HFFc6 (cell line): ENCODE results near the gene FRMPD1. TPM values are rescaled to one million over a fixed set of nuclear protein-coding genes. Genes with fewer than 3 reads are reported as not detected.

ENCODE experiments used
- DNase-seq: peaks from one replicate; pipeline ENCODE4 v3.0.0-alpha.2; 2018
- H3K27ac Mint-ChIP-seq: 2 replicates; pipeline ENCODE4 v1.8.0; 2020; ENCODE audit warnings: mild to moderate bottlenecking, mixed read lengths
- H3K27me3 Mint-ChIP-seq: 2 replicates; pipeline ENCODE4 v1.8.0; 2021; ENCODE audit warnings: mild to moderate bottlenecking, moderate library complexity, mixed read lengths; ENCODE audit not compliant: insufficient read depth
- H3K36me3 Mint-ChIP-seq: 2 replicates; pipeline ENCODE4 v1.8.0; 2021; ENCODE audit warnings: low read depth, mixed read lengths
- H3K4me1 Mint-ChIP-seq: 2 replicates; pipeline ENCODE4 v1.8.0; 2020; ENCODE audit warnings: low read depth, mixed read lengths
- H3K4me3 Mint-ChIP-seq: 2 replicates; pipeline ENCODE4 v1.8.0; 2020; ENCODE audit warnings: mild to moderate bottlenecking, moderate library complexity, mixed read lengths
- H3K9me3 Mint-ChIP-seq: 2 replicates; pipeline ENCODE4 v1.8.0; 2020; ENCODE audit warnings: mild to moderate bottlenecking, mixed read lengths
- total RNA-seq, 6 experiments: library from RNA; stranded (reverse); fragmentation: NEBNext Ultra II Directional; extraction: Animal tissue kit (Norgen Biotek cat#: 25700); gene quantifications; 2 replicates in 1 of 6; 3 replicates in 5 of 6; pipeline ENCODE4 v1.2.3, GENCODE V29; 2021
- TF ChIP-seq, protein P1 (sequence below): fragments of 200-600 bp; sonication (generic); IDR thresholded peaks from 2 replicates; pipeline ENCODE4 v1.5.0; 2021; ENCODE audit warnings: antibody characterized with exemption, mild to moderate bottlenecking

FRMPD1 gene
- total RNA-seq, 6 experiments from 2014 or later, result not detected

DNA sequence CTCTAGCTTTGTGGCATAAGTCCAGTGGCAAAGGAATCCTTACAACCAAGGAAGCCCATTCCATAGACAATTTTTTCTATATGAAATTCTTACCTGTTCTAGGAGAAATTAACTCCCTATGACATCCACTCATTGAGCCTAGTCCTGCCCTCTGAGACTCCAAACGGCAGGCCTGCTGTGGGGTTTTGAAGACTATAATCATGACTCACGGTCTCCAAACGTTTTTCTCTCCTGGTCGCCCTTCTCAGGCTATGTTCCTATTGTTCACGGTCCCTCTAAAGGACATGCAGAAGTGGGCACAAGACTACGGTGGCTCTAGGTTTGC is 133.5 kb downstream of the FRMPD1 start:
- Mint-ChIP-seq H3K4me3 (peak overlapping the region; percentile 99), H3K27me3 (peaks cover 3% of the 10 kb centered on the region)
- no peak for DNase-seq

DNA sequence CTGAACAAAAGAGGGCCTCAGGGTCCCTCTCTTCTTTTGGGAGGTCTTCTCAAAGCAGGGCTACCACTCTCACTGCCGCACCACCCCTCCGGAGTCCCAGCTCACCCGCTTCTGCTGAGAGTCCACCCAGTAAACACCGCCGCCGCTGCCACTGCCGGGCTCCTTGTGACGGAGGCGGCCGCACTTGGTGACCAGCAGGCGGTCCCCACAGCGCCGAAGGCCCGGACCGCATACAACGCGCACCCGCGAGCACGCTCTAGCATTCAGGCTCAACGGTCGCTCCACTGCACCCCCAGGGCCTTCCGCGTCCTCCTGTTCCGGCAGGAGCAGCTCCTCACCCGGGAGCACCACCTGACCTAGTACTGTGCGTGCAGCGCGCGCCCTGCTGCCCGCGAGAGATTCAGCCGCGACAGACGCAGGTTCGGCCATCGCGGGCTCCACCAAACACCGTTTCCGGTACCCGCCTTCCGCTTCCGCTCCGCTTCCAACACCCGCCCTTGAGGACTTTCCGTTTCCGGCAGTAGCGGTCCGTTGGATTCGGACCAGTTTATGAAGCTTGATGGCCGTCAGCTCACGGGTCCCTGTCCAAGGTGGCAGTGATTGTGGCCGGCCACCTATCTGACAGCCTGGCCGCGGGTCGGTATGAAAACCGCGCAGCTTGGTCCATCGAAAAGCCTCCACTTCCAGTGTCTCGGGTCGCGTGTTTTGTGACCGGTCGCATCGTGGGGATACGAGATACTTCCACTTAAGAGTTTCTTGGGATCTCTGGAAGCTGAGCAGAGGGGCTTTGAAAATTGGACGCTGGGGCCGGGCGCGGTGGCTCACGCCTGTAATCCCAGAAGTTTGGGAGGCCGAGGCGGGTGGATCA is 134.1 kb downstream of the FRMPD1 start, which contains the start of gene EXOSC3:
Gene EXOSC3 (minus strand): TSS at position 449 of the 868 bp plus-strand sequence. CDS start 20 bp downstream, at position 429.
- DNase-seq, result peak; percentile 92
- TF ChIP-seq, protein P1, sequence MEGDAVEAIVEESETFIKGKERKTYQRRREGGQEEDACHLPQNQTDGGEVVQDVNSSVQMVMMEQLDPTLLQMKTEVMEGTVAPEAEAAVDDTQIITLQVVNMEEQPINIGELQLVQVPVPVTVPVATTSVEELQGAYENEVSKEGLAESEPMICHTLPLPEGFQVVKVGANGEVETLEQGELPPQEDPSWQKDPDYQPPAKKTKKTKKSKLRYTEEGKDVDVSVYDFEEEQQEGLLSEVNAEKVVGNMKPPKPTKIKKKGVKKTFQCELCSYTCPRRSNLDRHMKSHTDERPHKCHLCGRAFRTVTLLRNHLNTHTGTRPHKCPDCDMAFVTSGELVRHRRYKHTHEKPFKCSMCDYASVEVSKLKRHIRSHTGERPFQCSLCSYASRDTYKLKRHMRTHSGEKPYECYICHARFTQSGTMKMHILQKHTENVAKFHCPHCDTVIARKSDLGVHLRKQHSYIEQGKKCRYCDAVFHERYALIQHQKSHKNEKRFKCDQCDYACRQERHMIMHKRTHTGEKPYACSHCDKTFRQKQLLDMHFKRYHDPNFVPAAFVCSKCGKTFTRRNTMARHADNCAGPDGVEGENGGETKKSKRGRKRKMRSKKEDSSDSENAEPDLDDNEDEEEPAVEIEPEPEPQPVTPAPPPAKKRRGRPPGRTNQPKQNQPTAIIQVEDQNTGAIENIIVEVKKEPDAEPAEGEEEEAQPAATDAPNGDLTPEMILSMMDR, result peak; percentile 39
- peaks cover 3% of the 10 kb centered on the region for H3K27me3 Mint-ChIP-seq
- peaks cover 23% of the 10 kb centered on the region for H3K36me3 Mint-ChIP-seq
- peak within 1 kb of the TSS; percentile 96 for H3K27ac Mint-ChIP-seq
- H3K4me3 Mint-ChIP-seq, result peak within 1 kb of the TSS; percentile 99
- H3K4me1 Mint-ChIP-seq, result peaks cover 30% of the 10 kb centered on the region
- H3K9me3 Mint-ChIP-seq, result no peaks in the 10 kb centered on the region

More for the DNA sequence above, 133.5 kb downstream of the FRMPD1 start:
- Mint-ChIP-seq H3K4me1 (peaks cover 30% of the 10 kb centered on the region), H3K9me3 (no peaks in the 10 kb centered on the region), H3K27ac (peak overlapping the region; percentile 96), H3K36me3 (peaks cover 23% of the 10 kb centered on the region)
- TF ChIP-seq, protein P1, result no peak

DNA sequence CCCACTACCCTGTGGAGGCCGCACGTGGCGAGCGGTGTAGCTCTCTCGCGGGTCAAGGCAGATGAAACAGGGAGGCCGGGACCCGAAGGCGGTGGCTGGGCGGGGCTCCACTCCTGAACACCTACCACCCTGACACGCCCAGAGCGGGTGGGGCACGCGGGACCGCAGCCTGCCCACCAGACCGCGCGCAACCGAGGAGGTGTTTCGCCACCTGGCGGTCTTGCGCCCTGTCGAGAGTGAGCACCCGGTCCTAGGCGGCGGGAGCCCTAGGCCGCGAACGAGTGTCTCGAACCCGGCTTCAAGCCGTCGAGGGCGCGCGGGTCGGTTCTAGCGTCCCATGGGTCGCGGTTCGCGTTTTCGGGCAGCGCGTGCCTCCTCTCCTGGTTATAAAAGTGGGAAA is 136.3 kb downstream of the FRMPD1 start:
- peaks cover 14% of the 10 kb centered on the region for H3K36me3 Mint-ChIP-seq
- H3K9me3 Mint-ChIP-seq, result no peaks in the 10 kb centered on the region
- peaks cover 26% of the 10 kb centered on the region for H3K4me1 Mint-ChIP-seq
- H3K4me3 Mint-ChIP-seq, result no peak overlapping the region
- H3K27ac Mint-ChIP-seq, result no peak overlapping the region
- DNase-seq, result no peak
- TF ChIP-seq, protein P1, result no peak
- H3K27me3 Mint-ChIP-seq, result peaks cover 3% of the 10 kb centered on the region

DNA sequence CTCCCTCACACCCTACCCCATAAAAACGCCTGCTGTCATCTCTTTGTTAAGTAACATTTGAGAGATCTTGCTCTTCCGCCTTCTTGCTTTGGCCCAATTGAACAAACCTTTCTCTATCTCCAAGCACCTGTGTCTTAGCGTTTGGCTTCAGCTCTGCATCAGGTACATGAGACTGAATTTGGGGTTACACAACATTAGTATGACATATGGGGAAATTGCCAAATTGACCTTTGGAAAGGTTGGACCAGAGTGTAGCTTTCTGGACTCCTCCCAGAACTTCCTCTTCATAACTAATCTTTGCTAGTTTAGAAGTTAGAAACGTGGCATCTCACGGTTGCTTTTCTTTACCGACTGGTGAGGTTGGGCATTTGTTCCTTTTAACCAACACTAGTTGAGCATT is 137.6 kb downstream of the FRMPD1 start:
- Mint-ChIP-seq H3K27me3 (no peaks in the 10 kb centered on the region; the same call in 1 of the 2 replicates), H3K4me1 (peaks cover 13% of the 10 kb centered on the region), H3K36me3 (peaks cover 6% of the 10 kb centered on the region; the same call in 1 of the 2 replicates), H3K9me3 (no peaks in the 10 kb centered on the region), H3K27ac (no peak overlapping the region), H3K4me3 (no peak overlapping the region)
- TF ChIP-seq, protein P1, result no peak
- no peak for DNase-seq

DNA sequence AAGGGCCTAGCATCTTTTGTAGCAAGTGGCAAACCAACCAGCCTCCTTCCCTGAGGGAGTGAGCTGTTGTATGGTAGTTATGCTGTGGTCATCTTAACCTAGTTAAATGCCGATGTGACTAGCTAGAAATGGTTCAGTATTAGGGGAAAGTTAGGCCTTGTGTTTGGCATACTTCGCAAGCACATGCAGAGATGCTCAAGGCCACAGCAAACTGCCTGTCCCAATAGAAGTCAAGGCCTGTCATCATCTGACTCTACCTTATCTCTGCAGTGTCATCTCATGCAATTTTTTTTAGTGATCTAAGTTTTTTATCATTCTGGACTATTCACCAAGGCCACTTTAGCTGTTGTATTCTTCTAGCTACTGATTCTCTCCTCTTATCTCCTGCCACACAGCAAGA is 139.3 kb downstream of the FRMPD1 start:
- Mint-ChIP-seq H3K36me3 (no peaks in the 10 kb centered on the region), H3K27ac (no peak overlapping the region), H3K4me1 (peaks cover 7% of the 10 kb centered on the region), H3K9me3 (no peaks in the 10 kb centered on the region), H3K4me3 (no peak overlapping the region), H3K27me3 (no peaks in the 10 kb centered on the region; the same call in 1 of the 2 replicates)
- TF ChIP-seq, protein P1, result no peak
- no peak for DNase-seq
